Measurements from ENCODE around the gene ATXN7L1.
A peak's percentile ranks its signal among the peaks of the same experiment; 100 is the strongest.
"Not testable (repeated sequence)": the region's sequence is repeated elsewhere in the genome, so short reads cannot be mapped to it uniquely, and the experiment has no call there.

Gene ATXN7L1

DNA sequence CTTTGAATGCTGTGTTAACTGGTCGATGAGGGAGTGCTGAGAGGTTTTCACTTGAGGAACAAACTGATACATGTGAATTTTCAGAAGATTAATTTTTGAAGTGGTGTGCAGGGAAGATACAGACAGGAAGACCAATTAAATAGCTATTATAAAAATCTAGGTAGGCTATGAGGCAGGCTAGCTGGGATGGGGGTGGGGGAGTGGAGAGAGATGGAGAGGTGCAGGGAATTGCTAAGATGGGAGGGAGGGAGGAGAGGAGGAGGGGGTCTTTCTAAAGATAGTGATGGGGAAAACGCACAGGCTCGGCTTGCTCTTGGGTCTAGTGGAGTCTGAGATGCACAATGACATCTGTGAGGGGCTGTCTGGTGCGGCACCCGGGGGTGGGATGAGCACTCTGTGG lies 15.2 kb downstream of the ATXN7L1 start:
- no peak for DNase-seq (ENCODE audit: low read depth, low spot score)

DNA sequence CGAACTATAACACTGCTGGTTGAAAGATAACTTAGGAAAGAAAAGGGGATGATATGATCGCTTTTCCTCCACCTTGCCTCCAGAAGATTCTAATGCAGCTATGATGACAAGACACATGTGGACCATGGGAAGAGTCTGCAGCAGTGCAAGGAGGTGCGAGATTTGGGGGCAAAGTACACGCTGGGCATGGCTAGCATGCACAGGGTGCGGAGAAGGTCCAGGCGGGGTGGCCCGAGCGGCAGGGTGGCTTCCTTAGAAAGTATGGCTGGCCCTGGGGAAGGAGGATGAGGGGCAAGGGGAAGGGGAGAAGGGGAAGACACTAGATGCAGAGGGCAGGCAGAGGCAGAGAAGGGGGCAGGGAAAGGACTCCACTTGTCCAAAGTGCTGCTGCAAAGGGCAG lies 15.6 kb downstream of the ATXN7L1 start:
- DNase-seq (ENCODE audit: low read depth, low spot score) = no peak

DNA sequence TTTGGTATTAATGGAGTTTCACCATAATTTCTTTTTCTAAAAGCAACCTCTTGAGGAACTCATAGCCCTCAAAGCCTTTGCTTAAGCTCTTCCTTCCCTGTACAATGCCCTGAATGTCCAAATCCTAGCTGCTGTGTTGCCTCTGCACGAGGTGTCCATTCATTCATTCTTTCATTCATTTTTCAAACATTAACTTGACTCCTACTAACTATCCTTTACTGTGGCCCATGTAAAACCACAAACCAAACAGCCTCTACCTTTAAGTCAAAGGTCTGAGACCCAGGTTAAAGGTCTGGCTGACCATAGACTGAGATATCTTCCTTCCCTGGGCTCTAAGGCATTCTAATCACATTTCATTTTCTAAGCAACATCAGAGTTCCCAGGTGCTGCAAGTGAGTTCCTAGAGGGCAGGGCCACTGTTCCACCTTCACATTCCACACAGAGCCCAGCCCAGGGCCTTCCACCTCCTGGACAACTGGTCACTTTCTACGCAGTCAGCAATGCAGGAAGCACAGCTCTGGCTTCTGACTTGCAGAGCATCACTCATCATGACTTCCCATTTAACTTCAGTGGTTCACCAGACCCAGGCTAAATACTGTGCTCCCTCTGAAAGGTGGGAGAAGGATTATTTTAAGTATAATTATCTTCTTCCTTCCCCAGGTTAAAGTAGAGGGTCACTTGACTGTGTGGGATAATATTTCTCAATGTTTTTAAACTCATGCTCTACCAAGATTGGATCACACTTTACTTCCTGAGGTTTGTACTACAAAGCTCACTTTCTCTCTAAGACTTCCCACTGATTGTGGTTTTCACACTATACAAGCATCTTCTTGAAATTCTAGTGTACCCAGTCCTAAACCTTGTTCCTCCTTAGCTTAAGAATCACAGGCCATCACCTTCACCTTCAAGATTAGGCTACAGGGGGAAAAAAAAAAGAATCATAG lies 19.1 kb downstream of the ATXN7L1 start:
- no peak for DNase-seq (ENCODE audit: low read depth, low spot score)

DNA sequence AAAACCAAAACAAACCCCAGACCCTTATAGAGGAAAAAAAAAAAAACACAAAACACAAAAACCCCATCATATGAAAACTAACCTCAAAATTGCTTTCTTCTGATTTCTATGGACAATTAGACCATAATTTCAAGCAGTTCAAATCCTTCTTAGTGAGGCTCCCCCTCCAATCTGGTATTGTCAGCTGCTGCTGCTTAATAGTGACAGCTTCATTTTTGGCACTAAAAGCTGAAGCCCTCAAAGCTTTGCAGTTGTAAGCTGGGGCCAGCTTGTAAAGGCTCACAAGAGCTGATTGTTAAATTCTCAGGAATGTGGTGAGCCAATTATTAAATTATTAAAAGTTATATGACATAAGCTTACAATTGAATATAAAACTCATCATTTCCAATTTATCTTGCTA lies 21.9 kb downstream of the ATXN7L1 start:
- no peak for DNase-seq (ENCODE audit: low read depth, low spot score)

DNA sequence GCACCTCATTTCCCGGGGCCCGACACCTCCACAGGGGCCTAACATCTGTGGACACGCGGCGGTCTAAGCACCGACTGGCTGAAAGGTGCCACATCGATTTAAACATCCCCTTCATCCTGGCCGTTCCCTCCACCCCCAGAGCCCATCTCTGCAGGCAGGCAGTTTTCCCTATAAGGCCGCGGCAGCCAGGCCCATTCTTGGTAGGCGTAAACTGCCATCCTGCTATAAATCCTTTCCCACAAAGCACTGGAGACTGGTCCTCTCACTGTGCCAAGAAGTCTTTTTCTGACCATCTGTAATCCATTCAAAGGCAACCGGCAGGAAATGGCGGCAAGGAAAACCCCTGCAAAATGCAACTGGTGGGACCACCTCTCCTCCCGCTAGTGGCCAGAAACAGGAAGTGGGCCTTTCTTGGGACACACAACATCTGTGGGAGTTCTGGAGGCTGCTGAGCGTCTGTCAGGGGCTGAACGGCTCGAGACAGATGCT lies 22.4 kb downstream of the ATXN7L1 start:
- DNase-seq (ENCODE audit: low read depth, low spot score) = peak; percentile 44

DNA sequence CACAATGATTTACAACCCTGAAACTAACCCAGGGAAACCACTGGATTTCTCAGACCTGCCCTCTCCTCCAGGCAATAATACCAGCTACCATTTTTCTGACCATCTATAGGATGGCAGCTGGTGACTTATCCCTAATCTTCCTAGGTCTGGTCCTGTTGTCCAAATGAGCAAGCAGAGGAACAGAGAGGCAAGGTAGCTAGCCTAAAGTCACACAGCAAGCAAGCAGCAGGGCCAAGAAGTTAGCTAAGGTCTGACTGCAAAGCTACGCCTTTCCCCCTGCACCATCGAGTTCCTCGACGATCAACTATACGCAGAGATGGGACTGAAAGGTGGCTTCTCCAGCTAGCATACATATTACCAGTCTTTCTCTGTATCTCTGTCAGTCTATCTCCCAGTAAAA lies 25.3 kb downstream of the ATXN7L1 start:
- DNase-seq (ENCODE audit: low read depth, low spot score) = no peak

DNA sequence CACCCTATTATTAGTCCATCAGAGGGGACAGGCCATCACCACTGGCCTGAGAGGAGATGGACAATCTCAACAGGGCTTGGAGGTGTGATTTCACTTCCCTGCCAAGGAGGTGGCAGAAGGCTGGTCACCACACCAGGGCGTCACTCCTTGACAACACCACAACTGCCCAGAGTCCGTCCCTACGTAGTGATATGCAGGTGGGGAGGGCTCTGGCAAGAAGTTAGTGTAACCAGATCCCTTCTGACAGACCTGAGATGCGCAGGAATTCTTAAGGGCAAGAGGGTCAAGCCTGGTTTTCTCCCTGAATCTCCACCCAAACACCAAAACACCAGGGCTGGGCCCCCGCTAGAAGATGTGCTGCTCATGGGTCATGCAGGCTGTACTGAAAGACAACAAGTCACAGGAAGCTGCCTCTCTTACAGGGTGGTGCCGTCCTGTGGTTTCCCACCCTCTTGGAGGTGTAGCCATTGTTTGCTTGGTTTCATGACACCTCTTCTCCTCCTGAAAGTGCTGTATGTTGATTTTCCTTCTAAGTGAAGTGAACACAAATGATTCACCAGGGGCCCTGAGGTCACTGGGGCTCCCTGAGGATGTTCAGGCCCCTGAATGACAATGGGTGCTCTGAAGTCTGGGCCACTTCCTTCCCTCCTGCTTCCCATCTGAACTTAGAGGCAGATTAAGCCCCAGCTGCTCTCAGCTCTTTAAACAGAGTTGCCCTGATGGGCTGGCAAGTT lies 27.1 kb downstream of the ATXN7L1 start:
- peak; percentile 83 for DNase-seq (ENCODE audit: low read depth, low spot score)

DNA sequence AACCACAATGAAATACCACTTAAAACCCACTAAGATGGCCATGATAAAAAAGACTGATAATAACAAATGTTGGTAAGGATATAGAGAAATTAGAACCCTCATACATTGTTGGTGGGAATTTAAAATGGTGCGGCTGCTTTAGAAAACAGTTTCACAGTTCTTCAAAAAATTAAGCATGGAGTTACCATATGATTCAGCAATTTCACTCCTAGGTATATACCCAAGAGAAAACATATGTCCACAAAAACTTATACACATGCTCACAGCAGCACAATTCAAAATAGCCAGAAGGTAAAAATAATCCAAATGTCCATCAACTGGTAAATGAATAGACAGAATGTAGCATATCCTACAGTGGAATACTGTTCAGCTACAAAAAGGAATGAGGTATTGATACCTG lies 30.0 kb downstream of the ATXN7L1 start:
- DNase-seq (ENCODE audit: low read depth, low spot score) = no peak

DNA sequence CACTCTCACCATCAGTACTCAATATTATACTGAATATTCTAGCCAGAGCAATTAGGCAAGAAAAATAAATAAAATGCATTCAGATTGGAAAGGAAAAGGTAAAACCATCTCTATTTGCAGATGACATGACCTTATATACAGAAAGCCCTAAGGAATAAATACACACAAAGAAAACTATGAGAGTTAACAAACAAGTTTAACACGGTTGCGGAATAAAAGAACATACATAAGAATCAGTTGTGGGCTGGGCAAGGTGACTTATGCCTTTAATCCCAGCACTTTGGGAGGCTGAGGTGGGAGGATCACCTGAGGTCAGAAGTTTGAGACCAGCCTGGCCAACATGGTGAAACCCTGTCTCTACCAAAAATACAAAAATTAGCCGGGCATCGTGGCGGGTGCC lies 31.7 kb downstream of the ATXN7L1 start:
- not testable (repeated sequence) for DNase-seq (ENCODE audit: low read depth, low spot score)

DNA sequence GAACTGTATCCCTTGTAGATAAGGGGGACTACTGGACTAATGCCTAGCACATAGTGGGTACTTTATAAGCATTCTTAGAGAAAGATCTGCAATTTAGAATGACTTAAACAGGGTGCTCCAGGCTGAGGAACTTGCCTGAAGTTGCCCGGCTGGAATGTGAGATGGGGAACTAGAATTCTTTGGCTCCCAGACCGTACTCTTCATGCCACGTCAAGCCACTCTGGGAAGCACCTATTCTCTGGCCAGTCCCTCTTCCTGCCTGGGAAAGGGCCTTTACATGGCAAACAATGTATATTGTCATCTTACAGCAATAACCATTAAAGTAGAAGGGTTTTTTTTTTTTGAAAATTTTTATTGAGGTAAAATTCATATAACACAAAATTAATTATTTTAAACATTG lies 34.5 kb downstream of the ATXN7L1 start:
- no peak for DNase-seq (ENCODE audit: low read depth, low spot score)

DNA sequence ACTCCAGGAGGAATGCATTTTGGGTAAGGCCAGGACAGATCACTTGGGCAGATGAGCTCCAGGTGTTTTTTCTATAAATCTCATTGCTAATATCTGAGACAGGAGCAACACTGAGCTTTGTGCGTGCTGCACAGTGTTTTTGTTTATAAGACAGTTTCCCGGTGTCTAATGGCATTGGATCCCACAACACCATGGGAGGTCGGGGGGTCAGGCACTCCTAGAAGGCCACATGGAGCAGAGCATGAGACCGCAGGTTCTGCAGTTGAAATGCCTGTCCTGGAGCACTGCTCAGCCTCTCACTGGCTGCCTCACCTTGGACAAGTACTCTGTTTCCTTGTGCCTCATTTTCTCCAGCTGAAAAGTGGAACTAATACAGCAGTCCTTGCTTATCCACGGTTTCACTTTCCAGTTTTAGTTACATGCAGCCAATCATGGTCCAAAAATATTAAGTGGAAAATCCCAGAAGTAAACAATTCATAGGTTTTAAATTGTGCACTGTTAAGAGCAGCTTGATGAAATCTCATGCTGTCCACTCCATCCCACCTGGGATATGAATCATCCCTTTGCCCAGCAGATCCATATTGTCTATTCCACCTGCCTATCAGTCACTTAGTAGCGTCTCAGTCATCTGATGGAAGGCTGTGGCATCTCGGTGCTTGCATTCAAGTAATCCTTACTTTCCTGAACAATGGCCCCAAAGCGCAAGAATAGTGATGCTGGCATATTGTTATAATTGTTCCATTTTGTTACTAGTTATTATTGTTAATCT lies 35.2 kb downstream of the ATXN7L1 start:
- DNase-seq (ENCODE audit: low read depth, low spot score) = no peak

DNA sequence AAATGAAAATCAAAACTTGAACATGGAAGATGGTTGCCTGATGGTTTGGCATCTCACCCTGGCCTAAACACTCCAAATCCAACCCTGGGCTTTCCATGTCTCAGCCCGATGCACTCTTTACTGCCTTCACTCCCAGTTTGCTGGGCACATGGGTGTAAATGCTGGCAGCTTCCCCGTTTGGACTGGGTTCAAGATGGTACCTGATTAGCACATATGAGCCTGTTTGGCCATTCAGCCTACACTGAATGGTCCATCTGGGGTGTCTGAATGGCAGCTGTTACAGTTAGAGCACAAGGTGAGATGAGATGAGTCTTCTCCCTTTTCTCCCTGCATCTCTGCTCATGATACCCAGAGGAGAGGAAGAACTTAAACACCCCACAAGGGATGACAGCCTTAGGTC lies 37.1 kb downstream of the ATXN7L1 start:
- no peak for DNase-seq (ENCODE audit: low read depth, low spot score)

DNA sequence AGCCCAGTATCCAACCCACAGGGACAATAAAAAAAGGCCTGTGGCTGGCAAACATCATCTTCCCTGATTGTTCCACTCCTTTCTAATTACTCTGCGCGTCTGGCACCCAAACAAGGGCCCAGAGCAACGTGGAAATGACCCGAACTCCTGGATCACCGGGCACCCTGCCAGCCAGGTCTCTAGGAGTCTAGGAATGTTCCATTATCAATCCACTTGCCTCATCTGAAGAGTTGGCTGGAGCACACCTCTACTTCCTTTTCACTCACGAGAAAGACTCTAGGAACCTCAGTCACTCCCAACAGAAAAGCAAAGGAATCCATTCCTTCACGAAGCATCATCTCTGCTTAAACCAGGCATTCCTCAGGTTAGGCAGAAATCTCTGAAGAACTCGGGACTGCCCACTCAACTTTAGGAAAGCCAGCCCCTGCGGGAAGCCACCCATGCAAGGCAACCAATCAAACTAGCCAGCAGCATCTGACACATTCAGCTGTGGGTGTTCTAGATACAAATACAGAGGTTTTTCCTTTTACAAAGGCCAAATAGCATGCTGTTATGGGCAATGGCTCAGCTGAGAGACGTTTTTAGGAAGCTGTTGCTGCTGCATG lies 37.7 kb downstream of the ATXN7L1 start:
- DNase-seq (ENCODE audit: low read depth, low spot score) = no peak

DNA sequence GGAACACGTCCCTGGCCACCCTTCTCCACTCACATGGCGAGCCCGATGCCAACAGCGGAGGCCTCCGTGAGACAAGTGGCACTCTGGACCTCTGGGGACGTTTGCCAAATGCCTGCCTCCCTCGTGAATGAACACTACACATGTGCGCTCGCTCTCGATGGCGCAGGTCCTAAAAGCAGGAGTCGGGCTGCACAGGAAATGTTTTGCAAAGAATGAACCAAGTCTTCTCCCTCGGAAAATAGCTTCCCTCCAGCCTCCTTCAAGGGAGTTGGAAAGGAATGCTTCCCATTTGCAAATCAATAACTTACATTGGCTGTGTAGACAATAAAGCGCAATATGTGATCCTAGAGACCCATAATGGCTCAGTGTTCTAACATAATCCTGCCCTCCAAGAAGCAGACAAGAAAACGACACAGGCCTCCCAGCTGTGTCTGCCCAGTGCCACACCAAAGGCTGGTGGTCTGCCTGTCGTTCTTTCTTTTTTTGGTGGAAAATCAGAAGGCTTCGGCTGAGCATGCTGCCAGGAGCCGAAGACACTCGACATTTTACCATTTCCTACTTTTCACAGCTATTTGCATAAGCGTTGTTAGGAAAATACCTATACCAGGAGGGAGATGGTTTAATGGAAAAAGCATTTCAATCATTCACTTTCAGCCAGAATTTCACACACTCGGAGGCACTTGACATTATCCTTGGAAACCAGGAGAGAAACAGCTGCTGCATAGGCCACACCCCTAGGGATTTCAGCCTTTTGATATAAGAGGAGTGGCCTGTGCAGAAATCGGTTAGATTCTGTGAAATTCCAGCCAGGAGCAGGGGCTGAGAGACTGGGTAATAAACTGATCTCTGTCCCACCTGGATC lies 38.4 kb downstream of the ATXN7L1 start:
- no peak for DNase-seq (ENCODE audit: low read depth, low spot score)

DNA sequence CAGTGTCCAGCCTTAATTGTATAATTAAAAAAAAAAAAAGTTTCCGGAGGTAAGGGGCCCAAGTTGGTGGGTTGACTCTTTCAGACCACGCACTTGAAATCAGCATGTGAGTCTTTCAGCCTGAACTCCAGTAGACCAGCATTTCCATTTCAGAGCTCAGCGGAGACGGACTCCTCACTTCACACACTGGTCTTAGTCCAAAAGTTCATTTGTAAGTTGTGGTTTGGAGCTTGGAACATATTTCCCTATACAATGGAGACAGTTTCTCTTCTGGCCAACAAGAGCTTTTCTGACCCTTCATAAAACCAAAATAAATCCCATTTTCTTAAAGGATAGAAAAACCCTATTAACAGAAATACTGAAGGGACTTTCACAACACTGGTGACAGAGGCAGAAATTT lies 41.0 kb downstream of the ATXN7L1 start:
- DNase-seq (ENCODE audit: low read depth, low spot score) = no peak

DNA sequence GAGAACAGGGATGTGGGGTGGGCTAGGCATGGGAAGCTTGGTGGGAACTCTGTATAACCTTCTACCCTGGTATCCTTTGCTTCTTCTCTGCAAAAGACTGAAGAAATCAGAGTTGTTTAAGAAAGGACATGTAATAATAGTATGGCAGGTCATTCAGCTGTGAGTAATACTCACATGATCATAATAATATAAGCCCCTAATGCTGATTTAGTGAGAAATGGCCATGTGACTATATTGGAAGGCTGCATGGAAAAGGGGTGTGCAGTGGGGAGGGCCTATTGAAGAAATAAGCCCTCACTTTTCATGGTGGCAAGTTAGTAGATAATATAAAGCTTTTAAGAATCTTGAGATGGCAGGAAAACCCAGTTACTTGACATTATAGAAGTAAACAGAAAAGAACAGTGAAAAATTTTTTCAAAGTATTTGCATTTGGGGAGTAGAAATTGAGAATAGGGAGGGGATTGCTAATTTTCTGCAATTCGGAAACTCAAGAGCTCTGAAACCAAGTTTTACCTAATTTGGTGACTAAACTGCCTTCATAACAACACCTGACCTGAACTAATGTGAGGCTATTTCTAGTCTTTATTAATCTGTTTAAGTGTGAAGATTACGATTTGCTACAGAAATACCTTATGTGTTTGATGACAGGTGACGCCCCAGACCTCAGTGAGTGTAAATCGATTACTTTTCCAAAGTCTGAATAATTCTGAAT lies 44.4 kb downstream of the ATXN7L1 start:
- DNase-seq (ENCODE audit: low read depth, low spot score) = no peak

DNA sequence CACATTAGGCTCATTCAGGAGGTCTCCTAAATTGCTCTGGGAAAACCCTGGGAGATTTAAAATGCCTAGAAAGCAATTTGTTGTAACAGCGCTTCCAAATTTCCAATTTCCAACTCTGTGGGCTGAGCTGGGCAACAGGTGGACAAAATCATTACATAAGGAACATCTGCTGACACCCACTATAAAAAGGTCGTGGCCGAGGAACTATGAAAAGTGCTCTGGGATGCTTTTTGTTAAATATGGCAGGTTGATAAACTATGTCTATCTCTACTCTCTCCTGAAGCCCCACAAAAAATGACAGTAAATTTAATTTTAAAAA lies 45.1 kb downstream of the ATXN7L1 start:
- DNase-seq (ENCODE audit: low read depth, low spot score) = no peak

DNA sequence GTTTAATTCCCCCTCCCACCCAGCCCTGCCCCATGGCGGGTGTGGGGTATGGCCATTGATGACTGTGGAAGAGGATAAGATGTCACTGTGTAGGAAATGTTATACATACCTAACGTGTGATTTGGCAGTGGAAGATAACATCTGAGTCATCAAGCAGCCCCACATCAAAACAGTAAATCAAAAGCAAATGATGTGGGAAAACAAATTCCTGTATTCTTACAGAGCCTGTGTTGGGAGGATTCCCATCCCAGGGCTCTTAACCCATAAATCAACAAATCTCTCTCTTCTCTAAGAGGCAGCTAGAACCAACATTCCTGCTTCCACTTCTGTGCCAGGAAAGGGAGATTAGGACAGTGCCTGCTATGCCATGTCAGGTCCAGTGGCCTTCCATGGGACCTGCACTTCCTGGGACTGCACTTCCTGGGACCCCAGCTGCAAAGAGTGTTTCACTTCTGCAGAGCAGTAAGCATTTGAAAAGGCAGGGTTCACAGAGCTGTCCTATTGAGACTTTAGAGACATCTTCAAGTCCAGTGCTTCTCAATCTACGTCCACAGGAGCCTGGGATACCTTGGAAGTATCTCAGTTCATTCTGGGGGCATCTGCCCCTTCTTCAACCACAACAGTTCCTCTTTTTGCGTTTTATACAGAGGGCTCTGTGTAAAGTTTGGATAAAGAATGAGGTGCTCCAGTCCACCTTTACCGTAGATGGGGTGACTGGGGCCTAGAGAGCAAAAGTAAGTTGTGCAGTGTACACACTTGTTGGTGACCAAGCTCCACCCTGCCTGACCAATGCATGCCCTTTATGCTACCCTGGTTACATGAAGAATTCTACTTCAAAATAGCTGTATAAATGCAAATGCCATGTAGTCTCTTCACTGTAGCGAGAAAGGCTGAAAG lies 45.7 kb downstream of the ATXN7L1 start:
- DNase-seq (ENCODE audit: low read depth, low spot score) = peak; percentile 46

DNA sequence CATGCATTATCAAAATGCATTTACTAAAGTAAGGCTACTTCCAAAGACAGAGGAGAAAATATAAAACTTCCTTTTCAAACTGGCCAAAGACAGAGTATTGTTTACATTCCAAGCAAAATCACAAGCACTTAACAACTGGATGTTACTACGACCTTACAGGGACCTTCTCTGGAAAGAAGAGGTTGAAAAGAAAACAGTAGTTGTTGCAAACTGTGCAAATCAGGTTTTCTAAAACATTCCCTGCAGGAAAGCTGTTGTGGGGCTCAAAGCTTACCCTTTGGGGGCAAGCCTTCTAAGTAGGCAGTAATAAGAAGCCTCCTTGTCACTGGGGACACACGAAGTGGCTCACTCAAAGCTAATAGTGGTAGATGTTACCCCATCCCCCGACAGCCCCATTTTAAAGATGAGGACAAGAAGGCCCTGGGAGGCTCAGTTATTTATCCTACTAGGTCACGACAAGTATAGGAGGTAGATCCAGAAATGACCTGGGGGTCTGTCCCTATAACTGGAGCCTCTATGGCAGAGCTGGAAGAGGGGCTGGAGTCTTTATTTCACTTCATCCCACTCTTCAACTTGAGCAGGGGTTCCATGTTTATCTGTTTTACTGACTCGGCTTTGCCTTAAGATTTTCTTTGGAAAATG lies 46.6 kb downstream of the ATXN7L1 start:
- no peak for DNase-seq (ENCODE audit: low read depth, low spot score)

All from ELF-1 (cell line).